Neural progenitor cell (in vitro differentiated cells): ENCODE results near the gene FCRL3. TPM values are rescaled to one million over a fixed set of nuclear protein-coding genes. Genes with fewer than 3 reads are reported as not detected.

Source experiments
- DNase-seq: peaks from one replicate; pipeline ENCODE4 v3.0.0-alpha.2; 2016; ENCODE audit warnings: low spot score
- H2AFZ ChIP-seq: fragments of 200-600 bp; sonication (generic); replicated peaks from 2 replicates; pipeline ENCODE4 v1.6.1; 2016; ENCODE audit warnings: antibody characterized with exemption
- H3F3A ChIP-seq: fragments of 200-600 bp; sonication (generic); 2 replicates; pipeline ENCODE4 v1.6.1; 2016; ENCODE audit warnings: antibody characterized with exemption, low read depth
- H3K27ac ChIP-seq: fragments of 200-600 bp; sonication (generic); 2 replicates; pipeline ENCODE4 v1.5.1; 2016; ENCODE audit warnings: mild to moderate bottlenecking
- H3K27me3 ChIP-seq: fragments of 200-600 bp; sonication (generic); 2 replicates; pipeline ENCODE4 v1.6.1; 2016; ENCODE audit warnings: mild to moderate bottlenecking, moderate library complexity
- H3K36me3 ChIP-seq: fragments of 200-600 bp; sonication (generic); 2 replicates; pipeline ENCODE4 v1.5.1; 2016
- H3K4me1 ChIP-seq: fragments of 200-600 bp; sonication (generic); 2 replicates; pipeline ENCODE4 v1.6.1; 2016; ENCODE audit warnings: mixed run types
- H3K4me2 ChIP-seq: fragments of 200-600 bp; sonication (generic); 2 replicates; pipeline ENCODE4 v1.6.1; 2016
- H3K4me3 ChIP-seq: fragments of 200-600 bp; sonication (generic); 2 replicates; pipeline ENCODE4 v1.5.1; 2016
- H3K79me2 ChIP-seq: fragments of 200-600 bp; sonication (generic); 2 replicates; pipeline ENCODE4 v1.6.1; 2016; ENCODE audit warnings: low read depth
- H3K9ac ChIP-seq: fragments of 200-600 bp; sonication (generic); 2 replicates; pipeline ENCODE4 v1.6.1; 2016
- H3K9me3 ChIP-seq: fragments of 200-600 bp; sonication (generic); 2 replicates; pipeline ENCODE4 v1.5.1; 2016; ENCODE audit warnings: low read depth
- H4K20me1 ChIP-seq: fragments of 200-600 bp; sonication (generic); 2 replicates; pipeline ENCODE4 v1.6.1; 2016; ENCODE audit warnings: low read depth
- H3K27ac Mint-ChIP-seq: 3 replicates; pipeline ENCODE4 v1.8.0; 2021; ENCODE audit warnings: mixed read lengths
- H3K27me3 Mint-ChIP-seq: 2 replicates; pipeline ENCODE4 v1.8.0; 2022; ENCODE audit warnings: low read depth, mild to moderate bottlenecking, inconsistent platforms, moderate library complexity, mixed read lengths; ENCODE audit not compliant: insufficient read depth
- H3K36me3 Mint-ChIP-seq: 3 replicates; pipeline ENCODE4 v1.8.0; 2021; ENCODE audit warnings: mixed read lengths
- H3K4me1 Mint-ChIP-seq: 3 replicates; pipeline ENCODE4 v1.8.0; 2021; ENCODE audit warnings: mixed read lengths
- H3K4me3 Mint-ChIP-seq: 3 replicates; pipeline ENCODE4 v1.8.0; 2021; ENCODE audit warnings: mild to moderate bottlenecking, moderate library complexity, mixed read lengths
- H3K9me3 Mint-ChIP-seq: 3 replicates; pipeline ENCODE4 v1.8.0; 2020; ENCODE audit warnings: mixed read lengths
- EZH2 ChIP-seq: fragments of 200-600 bp; sonication (generic); IDR thresholded peaks from 2 replicates; pipeline ENCODE4 v1.6.1; 2017; ENCODE audit warnings: antibody characterized with exemption, mild to moderate bottlenecking, moderate library complexity
- EZH2phosphoT487 ChIP-seq: fragments of 200-600 bp; sonication (generic); IDR thresholded peaks from 2 replicates; pipeline ENCODE4 v1.6.1; 2017; ENCODE audit warnings: antibody characterized with exemption
- total RNA-seq: library from RNA; depleted of rRNA; stranded (reverse); fragments of >200 nt; gene quantifications from 2 replicates; pipeline ENCODE4 v1.2.3, GENCODE V29; 2015; ENCODE audit warnings: low replicate concordance
- TF ChIP-seq, protein P1 (sequence below): fragments of 200-600 bp; sonication (generic); IDR thresholded peaks from 2 replicates; pipeline ENCODE4 v1.5.1; 2017; ENCODE audit warnings: antibody characterized with exemption, mild to moderate bottlenecking

FCRL3 gene
- total RNA-seq, 1 donor from 2014 or later, result not detected

DNA sequence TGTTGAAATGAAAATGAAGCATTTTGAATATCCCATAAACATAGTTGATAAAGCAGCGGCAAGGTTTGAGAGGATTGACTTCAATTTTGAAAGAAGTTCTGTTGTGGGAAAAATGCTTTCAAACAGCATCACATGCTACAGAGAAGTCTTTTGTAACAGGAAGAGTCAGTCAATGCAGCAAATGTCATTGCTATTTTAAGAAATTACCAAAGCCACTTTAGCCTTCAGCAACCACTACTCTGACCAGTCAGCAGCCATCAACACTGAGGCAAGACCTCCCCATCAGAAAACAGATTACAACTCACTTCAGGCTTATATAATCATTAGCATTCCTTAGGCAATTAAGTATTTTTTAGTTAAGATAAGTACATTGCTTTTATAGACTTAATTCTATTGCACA lies 33.8 kb upstream of the FCRL3 start:
- no peaks in the 10 kb centered on the region for H3K36me3 Mint-ChIP-seq
- Histone ChIP-seq H4K20me1 (no peaks in the 10 kb centered on the region), H3K27ac (no peak overlapping the region), H3K9ac (no peak overlapping the region), H3F3A (no peaks in the 10 kb centered on the region), H3K4me1 (no peaks in the 10 kb centered on the region), H3K27me3 (no peaks in the 10 kb centered on the region), H2AFZ (no peak overlapping the region), H3K4me2 (no peak overlapping the region), H3K79me2 (no peaks in the 10 kb centered on the region), H3K36me3 (no peaks in the 10 kb centered on the region), H3K4me3 (no peak overlapping the region), H3K9me3 (no peaks in the 10 kb centered on the region)
- DNase-seq, result no peak
- TF ChIP-seq EZH2 (no peak), EZH2phosphoT487 (no peak)
- TF ChIP-seq, protein P1, sequence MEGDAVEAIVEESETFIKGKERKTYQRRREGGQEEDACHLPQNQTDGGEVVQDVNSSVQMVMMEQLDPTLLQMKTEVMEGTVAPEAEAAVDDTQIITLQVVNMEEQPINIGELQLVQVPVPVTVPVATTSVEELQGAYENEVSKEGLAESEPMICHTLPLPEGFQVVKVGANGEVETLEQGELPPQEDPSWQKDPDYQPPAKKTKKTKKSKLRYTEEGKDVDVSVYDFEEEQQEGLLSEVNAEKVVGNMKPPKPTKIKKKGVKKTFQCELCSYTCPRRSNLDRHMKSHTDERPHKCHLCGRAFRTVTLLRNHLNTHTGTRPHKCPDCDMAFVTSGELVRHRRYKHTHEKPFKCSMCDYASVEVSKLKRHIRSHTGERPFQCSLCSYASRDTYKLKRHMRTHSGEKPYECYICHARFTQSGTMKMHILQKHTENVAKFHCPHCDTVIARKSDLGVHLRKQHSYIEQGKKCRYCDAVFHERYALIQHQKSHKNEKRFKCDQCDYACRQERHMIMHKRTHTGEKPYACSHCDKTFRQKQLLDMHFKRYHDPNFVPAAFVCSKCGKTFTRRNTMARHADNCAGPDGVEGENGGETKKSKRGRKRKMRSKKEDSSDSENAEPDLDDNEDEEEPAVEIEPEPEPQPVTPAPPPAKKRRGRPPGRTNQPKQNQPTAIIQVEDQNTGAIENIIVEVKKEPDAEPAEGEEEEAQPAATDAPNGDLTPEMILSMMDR, result no peak
- H3K4me1 Mint-ChIP-seq, result no peaks in the 10 kb centered on the region
- H3K27me3 Mint-ChIP-seq, result no peaks in the 10 kb centered on the region
- no peaks in the 10 kb centered on the region for H3K9me3 Mint-ChIP-seq
- no peak overlapping the region for H3K4me3 Mint-ChIP-seq
- H3K27ac Mint-ChIP-seq, result no peak overlapping the region

DNA sequence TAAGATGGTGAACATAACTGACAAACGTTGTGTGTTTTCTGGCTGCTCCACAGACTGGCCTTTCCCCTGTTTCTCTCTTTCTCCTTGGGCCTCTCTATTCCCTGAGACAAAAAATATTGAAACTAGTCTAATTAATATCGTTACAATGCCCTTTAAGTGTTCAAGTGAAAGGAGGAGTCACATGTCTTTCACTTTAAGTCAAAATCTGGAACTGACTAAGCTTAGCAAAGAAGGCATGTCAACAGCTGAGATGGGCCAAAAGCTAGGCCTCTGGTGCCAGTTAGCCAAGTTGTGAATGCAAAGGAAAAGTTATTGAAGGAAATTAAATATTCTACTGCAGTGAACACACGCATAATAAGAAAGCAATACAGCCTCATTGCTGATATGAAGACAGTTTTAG lies 32.2 kb upstream of the FCRL3 start:
- no peak overlapping the region for H3K4me2 ChIP-seq
- no peak overlapping the region for H3K9ac ChIP-seq
- no peaks in the 10 kb centered on the region for H3K27me3 Mint-ChIP-seq
- H2AFZ ChIP-seq, result no peak overlapping the region
- TF ChIP-seq EZH2phosphoT487 (no peak), EZH2 (no peak)
- TF ChIP-seq, protein P1, result no peak
- no peak for DNase-seq
- no peak overlapping the region for H3K4me3 Mint-ChIP-seq
- H3K9me3 Mint-ChIP-seq, result no peaks in the 10 kb centered on the region
- H3K27ac Mint-ChIP-seq, result no peak overlapping the region
- no peaks in the 10 kb centered on the region for H4K20me1 ChIP-seq
- H3K4me1 Mint-ChIP-seq, result no peaks in the 10 kb centered on the region
- no peak overlapping the region for H3K27ac ChIP-seq
- H3K4me3 ChIP-seq, result no peak overlapping the region
- H3K36me3 Mint-ChIP-seq, result no peaks in the 10 kb centered on the region
- no peaks in the 10 kb centered on the region for H3F3A ChIP-seq
- no peaks in the 10 kb centered on the region for H3K9me3 ChIP-seq
- no peaks in the 10 kb centered on the region for H3K36me3 ChIP-seq
- no peaks in the 10 kb centered on the region for H3K79me2 ChIP-seq
- H3K4me1 ChIP-seq, result no peaks in the 10 kb centered on the region
- no peaks in the 10 kb centered on the region for H3K27me3 ChIP-seq

DNA sequence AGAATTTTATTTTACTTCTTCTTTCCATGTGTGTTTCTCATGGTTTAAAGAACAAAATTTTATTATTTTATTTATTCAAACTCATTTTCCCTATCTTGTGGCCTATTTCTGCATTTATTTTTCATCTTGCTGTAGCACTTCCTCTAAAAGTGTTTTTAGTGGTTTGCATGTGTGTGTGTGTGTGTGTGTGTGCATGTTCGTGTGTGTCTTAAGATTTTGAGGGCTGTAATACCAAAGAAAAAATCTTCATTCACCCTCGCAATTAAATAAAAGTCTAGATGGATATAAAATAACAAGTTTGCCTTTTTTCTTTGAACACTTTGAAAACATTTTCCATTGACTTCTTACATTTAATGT lies 24.6 kb upstream of the FCRL3 start:
- Histone ChIP-seq H3K36me3 (no peaks in the 10 kb centered on the region), H3K4me1 (no peaks in the 10 kb centered on the region), H4K20me1 (no peaks in the 10 kb centered on the region), H3K9ac (no peak overlapping the region), H3K79me2 (no peaks in the 10 kb centered on the region), H3K9me3 (no peaks in the 10 kb centered on the region), H2AFZ (no peak overlapping the region), H3F3A (no peaks in the 10 kb centered on the region), H3K27me3 (no peaks in the 10 kb centered on the region), H3K4me3 (no peak overlapping the region), H3K27ac (no peak overlapping the region), H3K4me2 (no peak overlapping the region)
- no peak overlapping the region for H3K27ac Mint-ChIP-seq
- no peak for DNase-seq
- no peaks in the 10 kb centered on the region for H3K4me1 Mint-ChIP-seq
- no peak for TF ChIP-seq EZH2
- H3K4me3 Mint-ChIP-seq, result no peak overlapping the region
- no peaks in the 10 kb centered on the region for H3K27me3 Mint-ChIP-seq
- peaks cover 15% of the 10 kb centered on the region for H3K9me3 Mint-ChIP-seq
- no peaks in the 10 kb centered on the region for H3K36me3 Mint-ChIP-seq

DNA sequence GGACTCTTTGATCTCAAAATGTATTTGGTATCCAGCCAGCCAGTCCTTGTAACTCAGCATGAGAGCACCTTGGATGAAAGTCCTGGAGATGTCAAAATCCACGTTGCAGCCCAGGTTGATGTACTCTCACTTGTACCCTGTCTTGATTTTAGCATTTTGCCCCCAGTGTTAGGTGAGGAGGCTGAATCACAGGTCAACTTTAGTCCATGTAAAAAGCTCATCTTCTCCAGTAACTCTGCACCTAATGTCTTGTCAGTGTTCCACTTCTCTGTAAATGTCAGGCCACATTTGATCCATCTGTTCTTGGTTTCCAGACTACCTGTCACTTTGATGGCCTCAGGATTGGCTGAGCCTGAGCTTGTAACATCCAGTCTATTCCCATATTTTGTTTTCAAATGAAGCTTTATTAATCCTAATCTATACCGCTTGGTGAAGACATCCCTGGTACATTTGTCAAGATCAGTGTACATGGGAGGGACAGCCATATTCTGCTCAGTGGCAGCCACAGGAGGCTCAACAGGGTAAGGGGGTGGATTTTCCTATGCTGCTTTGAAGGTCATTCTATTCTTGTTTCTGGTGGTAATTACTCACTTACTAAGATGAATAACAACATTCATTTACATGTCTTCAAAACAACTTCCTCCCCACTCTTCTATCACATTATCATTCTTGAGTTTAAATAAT lies 24.1 kb upstream of the FCRL3 start:
- H3K27ac Mint-ChIP-seq, result no peak overlapping the region
- no peaks in the 10 kb centered on the region for H3K9me3 ChIP-seq
- H3K9me3 Mint-ChIP-seq, result peaks cover 15% of the 10 kb centered on the region
- no peaks in the 10 kb centered on the region for H3F3A ChIP-seq
- no peaks in the 10 kb centered on the region for H3K27me3 Mint-ChIP-seq
- no peaks in the 10 kb centered on the region for H4K20me1 ChIP-seq
- no peaks in the 10 kb centered on the region for H3K36me3 Mint-ChIP-seq
- H3K27me3 ChIP-seq, result no peaks in the 10 kb centered on the region
- DNase-seq, result no peak
- no peak overlapping the region for H3K9ac ChIP-seq
- no peak overlapping the region for H2AFZ ChIP-seq
- TF ChIP-seq EZH2phosphoT487 (no peak), EZH2 (no peak)
- TF ChIP-seq, protein P1, result no peak
- H3K27ac ChIP-seq, result no peak overlapping the region
- H3K4me1 Mint-ChIP-seq, result no peaks in the 10 kb centered on the region
- H3K4me1 ChIP-seq, result peaks cover 3% of the 10 kb centered on the region
- no peak overlapping the region for H3K4me3 ChIP-seq
- no peaks in the 10 kb centered on the region for H3K79me2 ChIP-seq
- no peaks in the 10 kb centered on the region for H3K36me3 ChIP-seq
- H3K4me3 Mint-ChIP-seq, result no peak overlapping the region
- no peak overlapping the region for H3K4me2 ChIP-seq
